Measurements from ENCODE around the gene PRRG2.

GRCh38 chr19:49613374-49613773 is 32.3 kb downstream of the PRRG2 start:
- TF ChIP-seq POLR2A (IDR thresholded peaks at IDR 0.05) = no peak
- no peak for TF ChIP-seq CTCF (IDR thresholded peaks at IDR 0.05)

All from body of pancreas (tissue), 4 donors.